Right renal cortex interstitium (tissue), 3 donors: Measurements from ENCODE around the gene SAAL1. TPM values are rescaled to one million over a fixed set of nuclear protein-coding genes. Genes with fewer than 3 reads are reported as not detected.

Experiments used
- DNase-seq, 3 donors: peaks; one replicate each; pipeline ENCODE4 v3.0.0-alpha.2; 2013; ENCODE audit warnings: low read depth in 3 of 3, low spot score in 2 of 3
- polyA plus RNA-seq, 3 donors: library from polyadenylated mRNA; unstranded; fragments of 120-200 nt; gene quantifications; one replicate each; pipeline ENCODE4 v1.2.1, GENCODE V29; 2013; ENCODE audit not compliant: insufficient read length in 3 of 3

SAAL1 gene
- polyA plus RNA-seq, 3 donors, result 25.0 to 27.8 (median 26.6) TPM

DNA sequence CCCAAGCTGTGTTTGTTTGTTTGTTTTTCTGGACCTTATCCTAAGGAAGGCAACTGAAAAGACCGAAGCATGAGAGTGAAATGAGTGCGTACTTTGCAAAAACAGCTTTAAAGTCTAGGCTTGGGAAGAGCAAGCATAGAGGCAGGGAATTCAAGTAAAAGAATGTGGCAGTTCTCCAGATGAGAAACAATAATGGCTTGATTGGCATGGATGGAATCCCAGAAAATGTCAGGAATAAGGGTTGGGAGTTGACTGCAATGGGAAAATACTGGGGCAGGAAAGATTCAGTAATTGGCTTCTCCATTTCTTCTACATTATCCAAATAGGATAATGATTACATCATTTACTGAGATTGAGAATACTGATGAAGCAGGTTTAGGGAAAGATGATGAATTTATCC, 17.5 kb downstream of the SAAL1 start:
- no peak for DNase-seq

DNA sequence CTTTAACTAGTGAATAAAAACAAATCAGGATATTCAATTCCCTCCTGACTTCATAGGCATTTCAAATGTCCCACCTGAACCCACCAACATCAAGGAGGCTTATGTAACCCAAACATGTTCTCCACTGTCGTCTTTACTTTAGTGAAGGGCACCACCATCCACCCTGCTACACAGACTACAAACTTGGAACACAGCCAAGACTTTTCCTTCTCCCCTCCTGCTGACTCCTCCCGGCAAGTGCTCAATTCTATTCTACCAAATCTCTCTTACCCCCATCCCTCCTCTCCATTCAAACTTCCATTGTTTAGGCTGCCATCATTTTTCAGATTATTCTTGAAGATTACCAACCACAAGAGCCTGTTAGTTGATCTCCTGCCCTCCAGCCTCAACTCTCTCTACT, 24.3 kb downstream of the SAAL1 start:
- DNase-seq, result no peak

DNA sequence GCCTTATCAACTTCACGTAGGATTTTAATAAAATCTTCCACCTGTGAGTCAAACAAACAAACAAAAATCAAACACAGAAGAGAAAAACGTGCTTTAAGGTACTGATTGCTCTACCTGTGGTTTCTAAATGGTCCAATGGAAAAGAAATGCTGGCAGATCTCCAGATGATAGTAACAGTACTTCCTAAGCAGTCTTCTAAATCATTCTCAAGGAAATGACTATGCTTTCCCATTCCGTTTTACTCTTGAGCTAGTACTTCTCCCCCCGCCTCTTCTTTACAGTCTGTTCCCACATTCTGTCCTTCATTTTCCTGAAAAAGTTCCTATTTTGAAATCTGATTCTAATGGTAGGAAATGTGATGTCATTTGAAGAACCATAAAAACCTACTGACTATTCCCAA, 25.4 kb downstream of the SAAL1 start:
- no peak for DNase-seq

DNA sequence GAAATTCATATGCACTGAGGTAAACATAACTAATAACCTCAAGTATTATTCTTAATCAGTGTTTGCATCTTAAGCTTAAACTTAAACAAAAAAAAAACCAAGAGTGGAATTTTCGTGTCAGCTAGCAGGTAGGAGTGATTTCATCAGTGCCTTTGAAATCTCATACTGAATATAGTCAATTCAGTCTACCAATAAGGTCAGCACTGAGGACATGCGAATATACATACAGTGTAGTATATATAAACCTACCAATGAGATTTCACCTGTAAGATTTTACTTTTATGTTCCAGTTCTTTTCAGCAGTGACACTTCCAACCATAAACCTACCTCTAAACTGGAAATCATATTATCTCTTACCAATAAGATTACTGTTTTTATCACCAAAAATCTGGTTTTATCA, 27.0 kb downstream of the SAAL1 start:
- no peak for DNase-seq

DNA sequence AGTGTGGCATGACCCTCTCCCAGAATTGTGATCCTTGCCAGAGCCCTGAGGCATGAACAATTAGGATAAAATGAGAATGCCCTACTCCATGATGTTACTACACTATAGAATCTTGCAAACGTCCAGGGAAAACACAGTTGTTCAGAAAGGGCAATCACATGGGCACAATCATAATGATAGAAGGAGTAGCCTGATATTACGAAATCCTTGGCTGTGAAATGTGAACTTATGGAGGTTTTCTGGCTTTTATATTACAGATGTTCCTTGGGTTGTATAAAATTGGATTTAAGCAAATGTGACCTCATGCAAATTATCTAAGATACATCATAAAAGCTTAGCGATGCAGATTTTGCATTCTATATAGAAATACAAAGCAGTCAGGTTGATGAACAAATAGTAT, 30.4 kb downstream of the SAAL1 start:
- no peak for DNase-seq

DNA sequence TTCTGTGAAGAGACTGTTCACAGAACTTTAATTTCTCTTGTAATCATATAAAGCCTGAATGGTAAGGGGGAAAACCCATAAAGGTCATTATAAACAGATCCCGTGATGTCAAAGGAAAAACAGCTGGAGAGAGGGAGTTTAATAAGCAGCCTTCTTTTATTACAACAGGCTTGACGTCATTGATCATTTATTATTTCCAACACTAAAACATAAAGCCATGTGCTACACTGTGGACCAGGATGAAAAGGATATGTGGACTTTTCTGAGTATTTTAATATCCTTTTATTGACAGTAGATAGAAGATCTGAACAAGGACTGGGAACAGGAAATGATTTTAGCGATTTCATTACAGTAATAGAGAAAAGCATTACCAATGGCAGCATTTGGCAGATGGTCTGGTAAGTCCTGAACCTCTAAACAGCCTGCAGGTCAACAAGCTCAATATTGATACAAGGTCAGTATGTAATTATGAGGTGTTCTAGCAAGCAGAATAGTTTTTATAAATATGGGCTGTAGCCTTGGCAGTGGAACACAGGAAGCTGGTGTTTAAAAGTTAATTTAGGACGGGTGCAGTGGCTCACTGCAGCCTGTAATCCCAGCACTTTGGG, 34.7 kb downstream of the SAAL1 start:
- DNase-seq, result no peak

DNA sequence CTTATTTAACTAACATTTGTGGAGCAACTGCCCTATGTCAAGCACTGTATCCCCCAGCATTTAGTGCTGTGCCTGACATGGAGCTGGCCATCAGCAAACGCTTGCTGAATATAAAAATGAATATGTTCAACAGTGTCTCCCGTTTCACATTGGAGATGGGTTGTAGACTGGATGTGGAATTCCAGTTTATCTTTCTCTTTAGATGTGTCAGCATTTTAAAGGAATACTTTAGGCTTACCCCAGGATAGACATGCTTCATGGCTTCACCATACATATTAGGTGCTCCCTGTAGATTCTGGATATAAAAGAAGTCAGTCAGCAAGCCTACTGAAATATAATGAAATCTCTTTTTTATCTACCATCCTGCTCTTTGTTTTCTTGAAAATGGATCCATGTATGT, 38.5 kb downstream of the SAAL1 start:
- no peak for DNase-seq

DNA sequence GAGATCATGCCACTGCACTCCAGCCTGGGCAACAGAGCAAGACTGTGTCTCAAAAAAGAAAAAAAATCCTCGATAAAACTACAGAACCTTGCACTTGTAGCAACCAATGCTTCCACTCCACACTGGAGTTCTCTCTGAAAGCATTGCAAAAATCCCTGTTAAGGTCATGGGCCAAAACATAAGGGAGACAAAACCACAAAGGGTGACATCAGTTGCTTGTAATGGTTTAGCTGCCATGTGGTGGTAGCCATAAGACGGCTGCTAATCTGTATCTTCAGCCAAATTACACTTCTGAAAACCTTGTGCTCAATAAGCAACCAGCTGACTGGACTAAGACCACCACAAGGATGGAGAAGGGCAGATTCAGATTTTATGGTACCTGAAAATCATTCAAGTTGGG, 39.3 kb downstream of the SAAL1 start:
- no peak for DNase-seq

DNA sequence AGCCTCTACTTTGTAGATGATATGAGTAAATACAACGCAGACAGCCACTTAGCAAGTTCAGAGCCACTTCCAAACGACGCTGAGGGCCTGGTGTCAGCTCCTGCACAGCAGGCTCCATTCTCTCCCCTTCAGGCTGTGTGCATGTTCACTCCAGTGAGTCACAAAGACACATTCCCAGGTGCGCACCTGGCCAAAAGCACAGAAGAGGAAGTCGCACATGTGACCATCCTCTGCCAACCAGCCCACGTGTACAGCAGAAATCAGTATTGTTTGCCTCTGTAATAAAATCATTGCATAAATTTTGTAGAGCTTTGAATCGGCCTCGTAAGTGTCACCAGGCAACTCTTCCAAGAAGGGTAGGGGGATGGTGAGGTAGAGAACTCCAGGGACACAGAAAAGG, 40.3 kb downstream of the SAAL1 start:
- no peak for DNase-seq

DNA sequence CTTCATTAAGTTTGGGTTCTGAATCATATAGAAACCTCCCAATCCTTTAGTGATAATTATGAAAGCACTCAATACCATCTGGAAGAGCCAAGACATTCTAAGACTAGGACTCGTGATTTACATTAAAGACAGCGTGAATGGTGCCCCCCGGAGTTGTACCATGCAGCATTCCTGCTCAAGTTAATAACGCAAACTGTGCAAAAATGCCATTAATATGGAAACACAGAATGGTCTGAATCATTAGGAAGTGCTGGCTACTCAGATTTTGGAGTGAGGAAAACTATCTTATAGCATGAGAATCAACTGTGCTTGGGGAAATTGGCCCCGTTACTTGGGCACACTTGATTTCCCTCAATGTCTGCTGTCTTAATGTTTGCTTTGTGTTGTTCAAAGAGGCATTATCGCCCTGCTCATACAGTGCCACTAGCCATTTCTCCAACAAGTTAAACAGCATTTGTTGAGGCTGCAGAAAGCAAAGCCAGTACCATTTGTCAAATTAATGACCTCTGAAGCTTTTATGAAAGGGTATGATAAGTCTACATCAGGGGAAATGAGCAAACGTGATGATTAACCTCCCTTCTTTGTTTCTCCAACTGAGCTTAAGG, 41.3 kb downstream of the SAAL1 start:
- DNase-seq, result no peak

DNA sequence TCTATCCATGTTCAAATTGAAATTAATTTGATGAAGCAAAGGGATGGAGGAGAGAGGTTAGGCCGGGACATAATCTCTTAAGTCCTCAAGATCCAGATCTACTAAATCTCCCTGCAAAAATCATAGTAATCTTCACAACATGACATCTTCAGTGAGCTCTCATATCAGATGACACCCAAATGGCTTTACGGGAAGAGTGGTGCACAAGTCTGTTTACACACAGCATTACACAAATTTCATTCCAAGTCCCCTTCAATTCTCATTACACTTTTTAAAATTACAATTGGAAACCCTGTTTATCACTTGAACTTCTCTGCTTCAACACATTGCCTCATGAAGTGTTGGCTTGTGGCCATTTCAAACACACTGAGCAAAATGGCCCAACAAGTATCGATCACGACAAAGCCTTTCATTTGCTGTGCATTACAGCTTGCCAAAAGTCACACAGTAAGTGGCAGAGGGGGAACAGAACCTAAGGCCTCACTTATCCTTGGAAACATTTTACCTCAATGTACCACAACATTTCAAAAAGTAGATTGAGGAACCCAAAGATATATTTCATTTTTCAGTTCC, 41.9 kb downstream of the SAAL1 start:
- DNase-seq, result no peak

DNA sequence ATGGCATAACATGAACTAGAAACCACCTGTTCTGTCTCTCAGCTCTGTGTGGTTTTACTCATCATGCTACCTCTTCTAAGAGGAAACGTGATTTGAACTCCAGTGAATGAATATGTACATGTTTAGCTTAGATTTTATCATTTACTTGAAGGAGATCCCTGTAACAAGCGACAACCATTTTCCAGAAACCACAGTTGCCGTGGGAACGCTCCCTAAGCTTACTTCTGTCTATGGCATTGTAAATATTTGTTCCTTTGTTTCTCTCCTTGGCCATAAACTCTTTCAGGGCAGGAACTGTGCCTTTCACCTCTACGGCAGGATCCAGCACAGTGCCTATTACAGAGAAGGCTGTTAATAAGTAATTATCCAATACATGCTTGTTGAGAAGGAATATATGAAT, 42.8 kb downstream of the SAAL1 start:
- DNase-seq, result no peak

DNA sequence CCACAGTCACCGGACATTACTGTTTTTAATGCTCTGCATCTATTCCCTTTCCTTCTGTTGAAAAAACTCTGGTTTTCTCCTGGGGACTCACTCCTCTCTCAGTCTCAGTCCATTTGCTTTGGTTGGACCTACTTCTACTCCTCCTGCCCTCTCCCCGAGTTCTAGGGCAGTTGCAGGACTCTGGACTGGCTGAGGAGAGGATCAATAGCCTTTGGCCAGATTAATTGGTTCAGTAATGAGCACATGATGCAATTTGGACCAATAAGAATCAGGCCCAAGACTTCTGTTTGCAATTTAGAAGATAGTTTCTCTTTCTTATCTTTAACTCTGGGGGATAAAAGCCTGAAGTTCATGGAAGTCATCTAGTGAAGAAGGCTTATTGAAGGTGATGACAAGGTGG, 44.5 kb downstream of the SAAL1 start:
- no peak for DNase-seq

DNA sequence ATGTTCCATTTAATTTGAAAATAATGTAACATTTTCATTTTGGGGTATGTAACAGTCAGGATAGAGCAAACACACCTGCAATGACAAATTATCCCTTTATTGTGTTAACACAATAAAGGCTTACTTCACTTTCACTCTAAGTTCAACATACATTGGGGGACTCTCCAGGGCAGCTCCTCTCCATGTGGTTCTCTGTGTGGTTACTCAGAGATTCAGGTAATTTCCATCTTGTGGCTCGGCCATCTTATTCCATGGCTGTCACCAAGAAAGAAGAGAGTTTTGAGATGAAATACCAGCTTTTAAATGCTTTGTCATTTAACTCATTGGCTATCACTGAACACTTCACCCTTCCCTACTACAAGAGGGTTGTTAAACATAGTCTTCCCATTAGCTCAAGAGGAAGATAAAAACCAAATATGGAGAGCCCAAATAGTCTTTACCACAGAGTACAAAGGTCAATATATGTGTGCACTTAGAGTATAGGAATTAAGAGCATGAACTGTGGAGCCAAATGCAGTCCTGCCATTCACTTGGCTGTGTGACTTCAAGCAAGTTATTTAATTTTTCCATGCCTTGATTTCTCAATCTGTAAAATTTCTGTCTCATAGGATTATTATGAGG, 49.2 kb downstream of the SAAL1 start:
- DNase-seq, result no peak

DNA sequence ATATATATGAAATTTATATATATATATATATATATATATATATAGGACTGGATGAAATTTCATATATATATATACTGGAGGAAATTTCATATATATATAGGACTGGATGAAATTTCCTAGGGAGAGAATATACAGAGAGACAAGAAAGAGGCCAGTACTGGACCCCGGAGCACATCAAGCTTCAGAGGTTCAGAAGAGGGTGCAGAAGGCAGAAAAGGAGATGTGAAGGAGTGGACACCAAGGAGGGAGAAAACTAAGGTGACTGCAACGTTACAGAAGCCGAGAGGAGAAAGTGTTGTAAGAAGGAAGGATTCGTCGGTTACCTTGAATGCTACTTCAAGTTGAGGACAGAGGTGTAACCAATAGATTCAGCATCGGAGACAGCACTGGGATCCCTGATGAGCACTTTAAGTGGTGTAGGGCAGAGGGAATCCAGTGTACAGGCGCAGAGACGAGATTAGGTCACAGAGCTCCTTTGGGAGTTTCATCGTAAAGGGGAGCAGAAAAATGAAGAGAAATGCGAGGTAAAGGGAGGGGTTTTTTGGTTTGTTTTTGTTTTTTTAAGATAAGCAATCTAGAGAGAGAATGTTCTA, 51.3 kb downstream of the SAAL1 start:
- no peak for DNase-seq

DNA sequence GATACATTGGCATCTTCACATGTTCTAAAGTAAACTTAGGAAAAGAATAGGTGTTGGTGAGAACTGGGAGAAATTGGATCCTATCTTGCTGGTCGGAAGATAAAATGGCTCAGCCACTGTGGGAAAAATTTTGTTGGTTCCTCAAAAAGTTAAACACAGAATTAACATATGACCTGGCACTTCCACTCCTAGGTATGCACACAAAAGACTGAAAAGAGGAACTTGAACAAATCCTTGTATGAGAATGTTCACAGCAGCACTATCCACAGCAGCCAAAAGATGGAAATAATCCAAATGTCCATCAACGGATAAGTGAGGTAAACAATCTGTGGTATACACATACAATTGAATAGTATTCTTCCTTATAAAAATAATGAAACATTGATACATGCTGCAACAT, 55.0 kb downstream of the SAAL1 start:
- DNase-seq, result no peak

DNA sequence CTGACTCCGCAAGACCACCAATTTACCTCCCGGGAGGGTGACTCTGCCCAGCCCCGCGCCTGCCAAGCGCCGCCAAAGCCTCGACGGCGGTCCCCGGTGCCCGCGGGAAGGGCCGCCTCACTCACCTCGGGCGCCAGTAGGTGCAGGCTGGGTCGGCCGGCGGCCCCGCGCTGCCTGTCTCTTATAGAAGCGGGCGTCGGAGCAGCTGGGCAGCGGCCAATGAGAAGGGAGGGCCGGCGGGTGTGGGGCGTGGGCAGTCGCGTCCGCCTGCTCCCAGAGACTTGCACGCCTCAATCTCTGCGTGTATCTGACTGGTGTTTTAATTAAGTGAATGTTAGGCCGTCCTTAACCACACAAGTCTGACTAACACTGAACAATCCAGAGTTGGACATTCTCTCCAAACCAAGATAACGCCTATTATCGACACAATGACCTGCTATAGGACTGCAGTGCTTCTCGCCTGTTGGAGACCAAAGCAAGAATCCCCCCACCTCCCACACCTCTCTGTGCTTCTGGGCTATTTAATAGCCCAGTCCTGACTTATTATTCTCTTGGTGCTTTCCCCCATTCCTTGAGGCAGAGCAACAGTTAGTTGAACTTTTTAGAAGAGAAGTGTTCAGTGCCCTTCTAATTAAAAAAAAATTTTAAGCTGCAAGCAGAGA, 59.6 kb downstream of the SAAL1 start, which contains the start of gene TPH1:
Gene TPH1 (minus strand): TSS at position 154 of the 662 bp plus-strand sequence. CDS start 5,507 bp downstream, outside the sequence.
- no peak for DNase-seq

DNA sequence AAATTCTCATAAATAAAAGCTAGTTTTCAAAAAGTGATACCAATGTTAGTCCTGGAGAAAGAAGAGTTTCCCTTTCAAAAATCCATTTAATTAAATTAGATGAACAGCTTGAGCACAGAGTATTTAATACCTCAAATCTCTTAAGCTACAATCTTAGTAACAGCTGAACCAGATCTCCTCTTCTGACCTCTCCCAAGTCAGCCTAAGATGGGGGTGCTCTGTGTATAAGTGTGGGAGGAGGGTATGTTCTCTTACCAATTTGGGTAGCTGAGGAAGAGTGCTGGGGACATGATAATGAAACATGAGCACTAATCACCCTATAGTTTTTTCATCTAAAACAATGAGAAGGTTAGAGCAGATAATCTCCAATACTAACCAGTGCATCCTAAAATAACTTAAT, 69.4 kb downstream of the SAAL1 start:
- no peak for DNase-seq
